Brain microvascular endothelial cell (primary cell): ENCODE data around the gene ELF2.

ENCODE experiments used
- DNase-seq: peaks from one replicate; pipeline ENCODE4 v3.0.0-alpha.2; 2020
- H3K27ac ChIP-seq: fragments of 250-450 bp; sonication (Bioruptor Pico); 2 replicates; pipeline ENCODE4 v1.5.1; 2020; ENCODE audit warnings: mild to moderate bottlenecking, moderate library complexity
- H3K27me3 ChIP-seq: fragments of 250-450 bp; sonication (Bioruptor Pico); replicated peaks from 2 replicates; pipeline ENCODE4 v1.5.1; 2020; ENCODE audit warnings: mild to moderate bottlenecking
- H3K36me3 ChIP-seq: fragments of 250-450 bp; sonication (Bioruptor Pico); replicated peaks from 2 replicates; pipeline ENCODE4 v1.5.1; 2020; ENCODE audit warnings: mild to moderate bottlenecking
- H3K4me3 ChIP-seq: 2 replicates; pipeline ENCODE4 v1.5.1; 2011; ENCODE audit warnings: low read depth, mild to moderate bottlenecking, control low read depth, low read length, moderate library complexity
- in situ Hi-C: cut with HindIII; loops from 2 replicates; pipeline ENCODE4 v1.10.0; 2017; ENCODE audit warnings: low sequenced_read_pairs, low pct_ligation_motif_present
- TF ChIP-seq, protein P1 (sequence below): IDR thresholded peaks from 2 replicates; pipeline ENCODE4 v1.5.1; 2011; ENCODE audit warnings: low read depth, mild to moderate bottlenecking, moderate library complexity, low read length, control low read depth, inconsistent platforms; ENCODE audit errors: missing control alignments

The ELF2 gene

GRCh38 chr4:139144911-139145551, 32.0 kb downstream of the ELF2 start:
- no peak overlapping the region for H3K27ac ChIP-seq
- no peak for DNase-seq
- H3K4me3 ChIP-seq: no peak overlapping the region
- in situ Hi-C loops: no loop called here
- TF ChIP-seq, protein P1, sequence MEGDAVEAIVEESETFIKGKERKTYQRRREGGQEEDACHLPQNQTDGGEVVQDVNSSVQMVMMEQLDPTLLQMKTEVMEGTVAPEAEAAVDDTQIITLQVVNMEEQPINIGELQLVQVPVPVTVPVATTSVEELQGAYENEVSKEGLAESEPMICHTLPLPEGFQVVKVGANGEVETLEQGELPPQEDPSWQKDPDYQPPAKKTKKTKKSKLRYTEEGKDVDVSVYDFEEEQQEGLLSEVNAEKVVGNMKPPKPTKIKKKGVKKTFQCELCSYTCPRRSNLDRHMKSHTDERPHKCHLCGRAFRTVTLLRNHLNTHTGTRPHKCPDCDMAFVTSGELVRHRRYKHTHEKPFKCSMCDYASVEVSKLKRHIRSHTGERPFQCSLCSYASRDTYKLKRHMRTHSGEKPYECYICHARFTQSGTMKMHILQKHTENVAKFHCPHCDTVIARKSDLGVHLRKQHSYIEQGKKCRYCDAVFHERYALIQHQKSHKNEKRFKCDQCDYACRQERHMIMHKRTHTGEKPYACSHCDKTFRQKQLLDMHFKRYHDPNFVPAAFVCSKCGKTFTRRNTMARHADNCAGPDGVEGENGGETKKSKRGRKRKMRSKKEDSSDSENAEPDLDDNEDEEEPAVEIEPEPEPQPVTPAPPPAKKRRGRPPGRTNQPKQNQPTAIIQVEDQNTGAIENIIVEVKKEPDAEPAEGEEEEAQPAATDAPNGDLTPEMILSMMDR: no peak
- no peaks in the 10 kb centered on the region for H3K27me3 ChIP-seq
- no peaks in the 10 kb centered on the region for H3K36me3 ChIP-seq

DNA sequence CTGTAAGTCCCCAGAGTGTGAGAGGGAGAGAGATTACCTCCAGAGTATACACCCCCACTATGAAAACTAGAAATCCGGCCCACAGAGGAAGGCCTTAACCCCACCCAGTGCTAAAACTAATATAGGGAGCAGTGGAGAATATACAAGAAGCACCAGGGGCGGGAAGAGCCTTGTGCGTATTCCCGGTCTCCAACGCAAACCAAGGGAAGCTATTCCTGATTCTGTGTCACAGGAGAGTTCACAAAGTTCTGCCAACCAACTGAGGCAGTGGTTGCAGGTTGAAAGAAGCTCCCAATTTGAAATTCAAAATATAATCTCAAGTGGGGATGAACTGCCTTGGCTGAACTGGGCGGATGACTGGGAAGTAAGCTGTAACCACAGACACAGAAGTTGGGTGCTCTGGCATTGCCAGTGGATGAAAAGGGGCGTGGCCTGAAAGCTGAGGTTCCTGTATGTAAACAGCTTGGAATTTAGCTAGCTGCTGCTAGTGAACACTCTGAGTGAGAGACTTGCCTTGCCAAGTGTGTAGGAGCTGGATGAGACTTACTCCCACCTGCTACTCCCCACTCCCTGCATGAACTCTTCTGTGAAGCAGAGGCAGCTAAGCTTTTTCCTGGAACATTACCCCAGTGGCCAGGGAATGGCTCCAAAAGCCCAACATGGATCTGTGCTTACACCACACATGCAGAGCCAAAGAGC, 32.7 kb downstream of the ELF2 start:
- Histone ChIP-seq H3K4me3 (no peak overlapping the region), H3K36me3 (no peaks in the 10 kb centered on the region), H3K27me3 (no peaks in the 10 kb centered on the region), H3K27ac (no peak overlapping the region)
- in situ Hi-C loops: no loop called here
- TF ChIP-seq, protein P1: no peak
- DNase-seq: peak; percentile 38

DNA sequence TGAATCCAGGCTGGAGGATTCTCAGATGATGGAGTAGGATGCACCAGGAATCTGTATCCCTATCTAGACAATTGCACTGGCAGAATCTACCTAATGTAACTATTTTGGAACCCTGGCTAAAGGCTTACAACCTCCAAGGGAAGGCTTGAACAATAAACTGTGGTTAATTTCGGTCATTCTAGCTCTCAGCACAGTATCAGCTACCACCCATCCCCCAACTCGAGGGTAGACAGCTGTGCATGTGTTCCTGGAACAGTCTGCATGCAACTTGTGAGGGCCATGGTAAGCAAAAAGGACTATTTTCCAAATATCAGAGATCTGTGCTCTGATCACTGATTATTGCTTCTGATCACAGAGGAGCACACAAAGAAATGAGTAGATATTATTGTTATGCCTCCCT, 34.0 kb downstream of the ELF2 start:
- Histone ChIP-seq H3K27me3 (no peaks in the 10 kb centered on the region), H3K27ac (no peak overlapping the region), H3K36me3 (no peaks in the 10 kb centered on the region), H3K4me3 (no peak overlapping the region)
- TF ChIP-seq, protein P1: no peak
- no peak for DNase-seq
- in situ Hi-C loops: no loop called here

- Histone ChIP-seq H3K4me3 (no peak overlapping the region), H3K27ac (no peak overlapping the region), H3K36me3 (no peaks in the 10 kb centered on the region), H3K27me3 (no peaks in the 10 kb centered on the region)
- TF ChIP-seq, protein P1: no peak
- no peak for DNase-seq
- in situ Hi-C loops: no loop called here
Observed at GRCh38 chr4:139142087-139142486, 34.9 kb downstream of the ELF2 start.

DNA sequence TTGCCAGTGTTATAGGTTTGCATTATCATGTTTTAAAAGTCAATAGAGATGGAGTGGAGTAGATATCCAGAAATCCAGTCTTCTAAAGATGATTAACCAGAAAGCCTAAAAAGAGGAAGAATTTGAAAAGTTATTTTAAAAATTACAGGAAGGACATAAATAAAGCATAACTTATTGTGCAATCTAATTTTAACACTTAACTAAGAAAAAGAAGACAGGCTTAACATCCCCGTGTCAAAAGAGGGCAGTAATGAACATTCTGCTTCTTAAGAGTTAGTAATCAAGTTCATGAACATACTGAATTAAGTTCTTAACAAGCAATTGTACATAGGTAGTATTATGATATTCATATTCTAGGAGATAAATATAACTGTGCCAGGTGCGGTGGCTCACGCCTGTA, 39.3 kb downstream of the ELF2 start:
- in situ Hi-C loops: no loop called here
- DNase-seq: no peak
- TF ChIP-seq, protein P1: no peak

GRCh38 chr4:139134403-139134802, 42.6 kb downstream of the ELF2 start:
- H3K4me3 ChIP-seq: no peak overlapping the region
- TF ChIP-seq, protein P1: no peak
- no peaks in the 10 kb centered on the region for H3K27me3 ChIP-seq
- no peaks in the 10 kb centered on the region for H3K36me3 ChIP-seq
- no peak overlapping the region for H3K27ac ChIP-seq
- in situ Hi-C loops: no loop called here
- DNase-seq: no peak

More for the DNA sequence above, 39.3 kb downstream of the ELF2 start:
- H3K36me3 ChIP-seq: no peaks in the 10 kb centered on the region
- H3K27me3 ChIP-seq: no peaks in the 10 kb centered on the region
- no peak overlapping the region for H3K27ac ChIP-seq
- no peak overlapping the region for H3K4me3 ChIP-seq
